ENCODE data around the gene ESYT2.

GRCh38 chr7:158722574-158723237 is 106.6 kb downstream of the ESYT2 start:
- TF ChIP-seq CTCF (IDR thresholded peaks at IDR 0.05) (no peak), POLR2A (IDR thresholded peaks at IDR 0.05) (no peak), POLR2AphosphoS5 (IDR thresholded peaks at IDR 0.05) (no peak), EP300 (IDR thresholded peaks at IDR 0.05) (no peak)
